GM21619 (cell line): ENCODE measurements around the gene PIGS.

Experiments used
- ATAC-seq: cut with Tn5 transposase; IDR thresholded peaks from one replicate; pipeline ENCODE4 v1.9.1; 2021; ENCODE audit not compliant: unreplicated experiment

The PIGS gene

GRCh38 chr17:28511858-28512461 lies 59.4 kb downstream of the PIGS start:
- ATAC-seq: no peak

GRCh38 chr17:28509789-28510188 lies 61.5 kb downstream of the PIGS start:
- ATAC-seq: no peak

- no peak for ATAC-seq
Observed at GRCh38 chr17:28508211-28508724, 63.1 kb downstream of the PIGS start.

GRCh38 chr17:28507567-28508203 lies 63.6 kb downstream of the PIGS start:
- ATAC-seq: no peak

GRCh38 chr17:28506763-28507487 lies 64.4 kb downstream of the PIGS start:
- ATAC-seq: no peak

- ATAC-seq: no peak
Observed at GRCh38 chr17:28505986-28506665, 65.2 kb downstream of the PIGS start, which contains the start of gene FOXN1. Gene FOXN1 (plus strand): TSS chr17:28506348. CDS start chr17:28523970, 17,622 bp downstream.

GRCh38 chr17:28503420-28503819 lies 67.9 kb downstream of the PIGS start:
- no peak for ATAC-seq
